22Rv1 (cell line): ENCODE data around the gene FAT2.

Experiments used
- CTCF ChIP-seq: fragments of 450-650 bp; IDR thresholded peaks from 2 replicates; pipeline ENCODE4 v1.5.1; 2017; ENCODE audit warnings: mild to moderate bottlenecking
- ZFX ChIP-seq: fragments of 450-650 bp; IDR thresholded peaks from 2 replicates; pipeline ENCODE4 v1.6.1; 2017; ENCODE audit warnings: antibody characterized with exemption, borderline replicate concordance

GRCh38 chr5:151600069-151600665 is 9.0 kb upstream of the FAT2 start:
- TF ChIP-seq CTCF: no peak
- no peak for TF ChIP-seq ZFX
